ENCODE results near the gene AKR7A2.

- TF ChIP-seq CTCF (IDR thresholded peaks at IDR 0.05; ENCODE audit: low read depth, low read length, poor library complexity, severe bottlenecking) (no peak), EZH2phosphoT487 (IDR thresholded peaks at IDR 0.05; ENCODE audit: borderline replicate concordance, low read length) (no peak)
These were observed 14.8 kb upstream of the AKR7A2 start for GRCh38 chr1:19326748-19327065.

Data from DOHH2 (cell line).